ENCODE data around the gene PLPP3.
A peak's percentile ranks its signal among the peaks of the same experiment; 100 is the strongest.

The PLPP3 gene

DNA sequence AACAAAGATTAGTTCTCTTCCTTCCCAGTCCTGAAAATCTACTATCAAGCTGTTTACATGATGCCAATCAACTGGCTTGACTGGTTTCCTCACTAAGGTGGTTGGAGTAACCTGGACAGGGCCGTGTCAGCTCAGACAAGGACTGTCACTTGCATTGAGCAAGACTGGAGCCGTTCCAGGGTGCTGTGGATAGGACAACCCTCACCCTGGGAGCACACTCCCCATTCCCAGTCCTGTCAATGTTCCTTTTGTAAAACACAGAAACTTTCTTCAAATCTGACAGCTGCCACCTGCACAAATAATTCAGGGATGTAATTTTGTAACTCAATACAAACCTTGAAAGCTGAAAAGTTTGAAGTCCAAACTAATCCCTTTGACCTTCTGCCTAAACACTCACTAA is 31.4 kb downstream of the PLPP3 start:
- DNase-seq (ENCODE audit: low read depth) = no peak

DNA sequence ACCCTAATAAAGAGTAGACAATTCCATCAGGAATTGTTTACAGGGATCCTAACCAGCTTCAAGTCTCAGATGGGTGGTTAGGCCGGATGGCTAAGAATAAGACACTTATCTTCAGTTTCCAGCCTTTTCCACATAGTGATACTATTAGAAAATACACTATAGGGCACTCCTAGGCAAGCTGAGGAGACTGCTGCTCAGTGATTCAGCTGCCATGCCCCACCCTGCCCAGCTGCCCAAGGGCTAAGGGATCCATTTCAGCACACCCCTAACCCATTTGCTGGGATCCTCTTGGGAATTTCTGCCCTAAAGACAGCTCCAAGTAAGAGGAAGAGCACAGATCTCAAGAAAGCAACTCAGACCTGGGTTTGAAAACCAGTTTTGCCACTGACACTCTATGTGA is 31.9 kb downstream of the PLPP3 start:
- DNase-seq (ENCODE audit: low read depth) = no peak

DNA sequence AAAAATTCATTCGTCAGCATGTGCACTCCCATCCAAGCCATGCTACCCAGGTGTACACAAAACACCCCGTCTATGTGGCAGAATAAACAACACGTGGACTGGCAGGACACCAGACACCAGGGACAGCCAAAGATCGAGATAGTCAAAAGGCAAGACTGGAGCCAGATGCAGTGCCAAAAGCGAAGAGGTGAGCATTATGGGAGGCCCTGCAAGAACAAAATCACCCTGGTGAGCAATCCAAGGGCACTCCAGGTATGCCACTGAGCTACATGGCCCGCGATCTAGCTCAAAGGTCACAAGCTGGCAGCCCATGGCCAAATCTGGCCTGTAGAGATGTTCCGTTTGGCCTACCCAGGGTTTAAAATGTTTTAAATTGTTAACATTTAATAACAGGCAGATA is 33.7 kb downstream of the PLPP3 start:
- DNase-seq (ENCODE audit: low read depth) = no peak

DNA sequence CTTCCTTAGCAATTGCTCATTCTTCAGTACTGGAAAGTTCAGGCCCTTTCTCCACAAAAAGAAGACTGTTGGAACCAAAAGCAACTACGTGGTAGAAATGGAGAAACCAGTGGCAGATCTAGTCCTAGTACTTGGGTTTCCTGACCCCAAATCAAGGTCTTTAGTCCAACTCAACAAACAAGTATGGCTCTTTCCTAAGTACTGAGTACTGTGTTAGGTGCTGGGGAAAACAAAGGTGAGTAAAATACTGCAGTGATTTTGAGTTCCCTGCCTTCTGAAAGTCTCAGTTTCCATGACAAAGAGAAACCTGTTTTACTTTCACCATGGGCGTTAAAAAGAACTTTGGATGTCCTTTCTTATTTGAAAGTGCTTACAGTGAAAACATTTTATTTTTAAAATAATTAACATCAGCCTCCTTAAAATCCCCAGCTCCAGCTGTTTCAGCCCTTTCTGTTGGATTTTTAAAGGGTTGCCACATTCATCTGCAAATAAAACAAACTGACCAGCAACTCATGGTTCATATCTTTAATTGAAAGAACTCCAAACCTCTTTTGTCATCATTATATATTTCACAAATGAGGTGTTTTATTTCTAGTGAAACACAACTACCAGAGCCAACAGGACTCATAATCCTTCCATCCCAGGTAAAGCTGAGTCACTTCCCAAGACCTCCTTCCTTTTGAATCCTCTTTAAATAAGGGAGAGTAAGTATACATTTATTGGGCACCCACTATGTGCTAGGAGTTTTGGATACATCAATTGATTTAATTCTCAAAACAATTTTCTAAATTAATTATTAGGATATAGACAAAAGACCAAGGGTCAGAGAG is 35.4 kb downstream of the PLPP3 start:
- no peak for DNase-seq (ENCODE audit: low read depth)

DNA sequence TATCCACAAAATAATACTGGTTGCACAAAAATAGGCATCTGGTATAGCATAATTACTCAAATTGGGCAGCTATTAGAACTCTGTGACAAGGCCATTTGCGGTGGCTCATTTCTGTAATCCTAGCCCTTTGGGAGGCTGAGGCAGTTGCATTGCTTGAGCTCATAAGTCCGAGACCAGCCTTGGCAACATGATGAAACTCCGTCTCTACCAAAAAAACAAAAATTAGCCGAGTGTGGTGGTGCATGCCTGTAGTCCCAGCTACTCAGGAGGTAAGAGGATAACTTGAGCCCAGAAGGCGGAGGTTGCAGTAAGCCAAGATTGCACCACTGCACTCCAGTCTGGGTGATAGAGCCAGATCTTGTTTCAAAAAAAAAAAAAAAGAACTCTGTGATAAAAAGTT is 36.7 kb downstream of the PLPP3 start:
- DNase-seq (ENCODE audit: low read depth) = no peak

DNA sequence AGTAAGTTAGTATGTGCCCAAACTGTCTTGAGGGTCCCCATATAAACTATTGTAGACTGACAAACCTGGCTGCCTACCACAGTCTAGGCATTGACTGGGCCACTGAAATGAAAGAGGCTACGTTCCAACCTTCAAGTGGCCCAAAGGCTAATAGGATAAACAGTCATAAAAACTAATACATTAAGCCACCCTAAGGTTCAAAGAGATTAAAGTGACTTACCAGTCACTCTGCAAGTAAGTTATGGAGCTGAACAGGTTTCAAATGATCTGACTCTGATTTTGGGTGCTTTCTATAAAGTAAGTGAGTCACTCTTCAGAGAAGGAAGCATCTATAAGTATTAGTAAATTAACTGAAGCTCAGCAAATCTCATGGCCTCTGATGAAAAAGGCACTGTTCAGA is 38.0 kb downstream of the PLPP3 start:
- DNase-seq (ENCODE audit: low read depth) = no peak

DNA sequence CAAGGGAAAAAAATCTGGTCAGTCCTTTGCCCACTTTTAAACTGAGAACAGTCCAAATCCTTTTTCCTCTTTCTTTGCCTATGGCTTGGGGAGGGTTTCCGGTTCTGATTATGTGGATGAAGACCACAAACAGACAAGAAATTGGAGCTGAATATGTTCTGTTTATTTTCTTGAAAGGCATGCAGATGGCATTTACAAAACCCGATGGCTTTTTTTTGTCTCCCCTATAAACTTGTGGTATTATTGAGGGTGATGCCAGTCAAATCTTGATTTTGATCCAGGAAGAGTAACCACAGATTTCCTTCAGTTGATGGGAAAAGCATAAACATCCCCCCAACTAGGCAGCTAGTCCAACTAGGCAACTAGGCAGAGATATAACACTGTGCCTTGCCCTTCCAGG is 38.9 kb downstream of the PLPP3 start:
- DNase-seq (ENCODE audit: low read depth) = no peak

DNA sequence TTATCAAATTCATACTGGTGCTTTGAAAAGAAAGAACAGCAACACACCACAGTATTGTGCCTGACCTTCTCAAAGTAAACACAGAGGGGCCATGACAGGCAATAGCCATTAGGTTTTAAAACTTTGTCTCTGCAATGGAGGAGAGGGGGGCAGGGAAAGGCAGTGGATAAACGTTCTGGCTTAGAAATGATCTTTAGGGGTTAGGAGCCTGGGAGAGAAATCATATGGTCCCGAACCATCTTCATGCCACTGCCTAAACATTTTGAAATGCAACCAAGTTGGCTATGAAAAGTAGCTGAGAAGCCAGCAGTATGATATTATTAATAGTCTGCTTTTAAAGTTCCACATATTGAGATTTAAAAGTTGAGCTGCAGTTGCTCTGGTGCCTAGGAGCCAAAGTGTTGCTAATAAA is 39.8 kb downstream of the PLPP3 start:
- DNase-seq (ENCODE audit: low read depth) = no peak

DNA sequence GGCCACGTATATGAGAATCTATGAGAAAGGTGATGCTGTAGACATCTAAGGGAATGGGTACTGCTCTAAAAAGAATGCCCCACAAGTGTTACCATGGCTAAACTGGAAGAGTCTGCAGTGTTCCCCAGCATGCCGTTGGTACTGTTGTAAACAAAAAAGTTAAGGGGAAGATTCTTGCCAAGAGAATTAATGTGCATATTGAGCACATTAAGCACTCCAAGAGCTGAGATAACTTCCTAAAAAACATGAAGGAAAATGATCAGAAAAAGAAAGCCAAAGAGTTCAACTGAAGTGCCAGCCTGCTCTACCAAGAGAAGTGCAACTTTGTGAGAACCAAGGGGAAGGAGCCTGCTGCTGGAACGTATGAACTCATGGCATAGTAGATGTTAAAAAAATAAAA is 40.8 kb downstream of the PLPP3 start:
- DNase-seq (ENCODE audit: low read depth) = no peak

DNA sequence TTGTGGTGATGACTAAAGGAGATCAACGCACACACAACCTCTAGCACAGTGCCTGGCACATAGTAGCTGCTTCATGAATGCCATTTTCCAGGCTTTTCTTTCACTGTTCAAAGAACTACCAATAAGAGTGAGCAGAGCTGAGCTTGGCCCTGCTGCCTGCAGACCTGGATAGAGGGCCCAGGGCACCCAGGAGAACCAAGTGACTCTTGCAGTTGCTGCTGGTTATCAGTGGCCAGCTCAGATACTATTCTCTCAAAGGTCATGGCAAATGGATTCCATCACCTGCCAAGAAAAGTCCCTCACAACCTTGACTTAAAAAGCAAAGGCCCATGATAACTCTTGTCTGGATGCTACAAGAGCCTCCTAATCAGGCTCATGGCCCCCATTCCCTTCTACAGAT is 41.7 kb downstream of the PLPP3 start:
- DNase-seq (ENCODE audit: low read depth) = no peak

DNA sequence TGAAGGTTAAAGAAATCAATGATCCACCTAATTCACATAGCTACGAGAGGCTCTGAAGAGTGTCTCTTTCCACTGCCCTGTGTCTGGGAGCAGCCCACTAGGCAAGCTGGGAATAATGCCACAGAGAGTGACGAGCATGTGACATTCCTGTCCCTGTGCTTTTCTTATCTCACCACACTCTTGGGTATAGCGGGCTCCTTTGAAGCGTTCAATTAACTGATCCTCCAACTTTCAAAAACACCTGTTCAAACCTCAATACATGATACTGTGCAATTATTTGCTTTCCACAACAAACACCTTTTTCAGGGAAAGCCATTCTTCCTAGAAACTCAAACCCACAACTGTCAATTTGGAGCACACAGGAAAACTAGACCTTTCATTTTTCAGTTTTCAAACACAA is 43.4 kb downstream of the PLPP3 start:
- DNase-seq (ENCODE audit: low read depth) = no peak

DNA sequence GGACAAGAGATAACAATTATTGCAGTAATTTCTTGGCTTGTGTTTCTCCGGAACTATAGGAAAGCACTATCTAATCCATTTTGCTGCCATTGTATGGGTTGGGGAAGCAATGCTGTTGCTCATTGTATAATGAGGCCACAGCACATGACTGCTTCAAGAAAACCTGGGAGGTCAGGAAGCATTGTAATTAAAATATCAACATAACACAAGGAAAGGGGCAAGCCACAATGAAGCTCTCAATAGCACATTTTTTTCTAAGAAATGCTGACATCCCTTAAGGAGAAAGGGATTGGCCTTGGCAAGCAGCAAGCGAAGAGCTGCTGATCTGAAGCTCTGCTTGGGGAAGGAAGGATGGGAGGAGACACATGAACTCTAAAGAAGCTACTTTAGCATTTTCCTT is 44.0 kb downstream of the PLPP3 start:
- DNase-seq (ENCODE audit: low read depth) = no peak

DNA sequence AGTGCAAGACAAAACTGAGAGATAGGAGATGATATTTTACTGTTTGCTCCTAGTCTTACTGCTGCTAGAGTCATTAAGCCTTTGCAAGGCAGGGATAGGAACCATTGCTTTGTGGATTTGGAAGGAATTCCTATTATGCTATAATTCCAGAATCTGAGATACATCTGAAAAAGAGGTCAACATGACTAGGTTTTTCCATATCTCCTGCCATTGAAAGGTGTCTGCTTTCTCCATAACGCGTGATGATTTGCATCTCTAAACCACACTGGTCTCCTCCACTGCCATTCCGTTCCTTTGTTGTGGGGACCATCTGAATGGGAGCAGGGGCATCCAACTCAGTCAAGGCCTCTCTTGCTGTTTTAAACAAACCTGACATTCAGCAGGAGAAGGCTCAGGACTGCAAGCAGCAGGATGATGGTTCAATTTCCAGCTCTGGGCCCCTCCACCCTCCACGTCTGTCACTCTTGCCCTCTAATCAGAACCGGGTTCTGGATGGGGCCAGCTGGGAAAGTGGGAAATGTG is 45.2 kb downstream of the PLPP3 start:
- no peak for DNase-seq (ENCODE audit: low read depth)

DNA sequence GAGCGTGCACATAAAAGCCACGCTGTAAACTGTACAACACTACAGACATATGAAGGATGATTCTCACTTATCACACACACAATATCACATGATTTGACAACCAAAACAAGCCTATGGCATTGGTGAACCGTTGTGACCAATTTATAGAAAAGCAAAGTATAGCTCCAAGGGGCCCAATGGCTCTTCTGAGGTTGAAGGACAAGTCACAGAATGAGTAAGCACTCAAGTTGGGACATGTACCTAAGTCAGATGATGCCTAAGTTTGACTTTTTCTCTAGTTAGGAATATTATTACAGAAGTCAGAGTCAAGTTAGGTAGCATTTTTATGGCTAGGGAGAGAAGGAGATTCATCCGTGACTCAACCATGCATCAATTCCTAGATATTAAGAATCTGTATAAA is 45.7 kb downstream of the PLPP3 start:
- DNase-seq (ENCODE audit: low read depth) = no peak

DNA sequence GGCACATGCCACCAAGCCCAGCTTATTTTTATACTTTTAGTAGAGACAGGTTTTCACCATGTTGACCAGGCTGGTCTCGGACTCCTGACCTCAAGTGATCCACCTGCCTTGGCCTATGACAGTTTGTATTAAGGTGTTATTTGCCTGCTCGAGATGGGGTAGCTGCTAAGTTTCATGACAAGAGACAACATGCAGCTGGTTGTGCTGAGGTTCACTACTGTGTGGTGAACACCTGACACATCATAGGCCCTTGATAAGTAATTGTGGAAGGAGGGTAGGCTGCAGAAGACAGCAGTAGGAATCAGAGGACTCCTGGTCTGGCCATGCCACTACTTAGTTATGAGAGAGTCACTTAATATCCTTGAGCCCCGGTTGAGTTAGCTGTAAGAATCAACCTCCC is 46.2 kb downstream of the PLPP3 start:
- DNase-seq (ENCODE audit: low read depth) = no peak

DNA sequence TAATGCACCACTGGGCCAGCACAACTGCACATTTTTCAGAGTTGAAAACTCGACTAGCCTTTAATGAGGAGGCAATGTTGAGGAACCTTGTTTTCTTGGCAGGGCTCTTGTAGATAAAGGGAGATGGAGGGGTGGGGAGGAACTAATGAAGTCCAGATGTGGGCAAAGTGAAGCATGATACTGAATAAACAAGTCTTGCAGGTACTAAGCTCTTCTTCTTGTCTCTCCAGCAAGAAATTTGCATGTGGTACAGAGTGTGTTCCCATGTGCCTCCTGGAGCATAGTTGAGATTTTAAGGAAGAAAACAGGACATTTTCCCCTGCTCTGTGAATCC is 47.0 kb downstream of the PLPP3 start:
- no peak for DNase-seq (ENCODE audit: low read depth)

DNA sequence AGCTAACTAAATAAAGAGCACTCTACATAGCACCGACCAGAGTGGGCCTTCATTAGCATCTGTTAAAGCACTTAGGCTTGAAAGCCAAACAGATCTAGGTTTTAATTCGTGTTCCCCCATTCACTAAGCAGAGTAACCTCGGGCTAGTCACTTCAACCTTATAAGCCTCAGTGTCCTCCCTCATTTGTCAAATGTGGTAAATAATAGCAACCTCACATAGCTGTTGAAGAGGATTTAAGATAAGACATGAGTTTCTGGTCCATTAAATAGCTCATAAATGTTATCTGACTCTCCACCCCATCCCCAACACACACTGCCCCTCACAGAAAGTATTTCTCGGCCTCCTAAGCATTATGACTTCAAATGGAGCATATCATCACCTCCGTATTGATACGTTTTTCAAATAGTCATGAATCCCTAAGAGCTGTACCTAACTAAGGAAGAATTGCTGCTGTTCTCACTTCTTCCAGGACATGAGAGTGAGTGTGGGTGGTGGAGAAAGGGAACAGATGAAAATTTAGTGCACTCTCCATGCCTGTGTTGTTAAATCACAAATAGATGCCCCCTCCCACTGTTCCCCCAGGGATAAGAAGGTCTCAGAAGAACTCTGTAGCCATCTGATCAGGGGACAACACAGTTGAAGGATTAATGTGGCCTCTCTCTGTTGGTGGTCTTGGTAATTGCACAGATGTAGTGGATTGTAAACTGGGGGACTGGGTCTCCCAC is 47.6 kb downstream of the PLPP3 start:
- DNase-seq (ENCODE audit: low read depth) = no peak

DNA sequence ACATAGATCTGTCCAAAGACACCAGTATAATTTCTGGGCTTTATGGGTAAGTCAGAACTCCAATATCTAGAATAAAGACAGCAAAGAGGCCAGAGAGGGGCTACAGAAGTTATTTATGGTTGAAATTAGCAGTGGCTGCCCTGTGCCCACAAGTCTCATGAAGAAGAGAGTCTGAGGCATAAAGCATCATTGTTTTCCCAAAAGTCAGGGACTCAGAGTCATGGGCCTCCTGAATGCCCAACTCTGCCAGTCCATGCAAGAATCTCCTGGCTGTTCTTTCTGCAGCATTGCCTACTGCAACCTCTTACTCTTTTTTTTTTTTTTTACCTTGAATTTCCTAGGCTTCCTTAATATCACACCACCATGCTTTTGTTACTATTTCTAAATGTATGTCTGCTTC is 49.6 kb downstream of the PLPP3 start:
- no peak for DNase-seq (ENCODE audit: low read depth)

DNA sequence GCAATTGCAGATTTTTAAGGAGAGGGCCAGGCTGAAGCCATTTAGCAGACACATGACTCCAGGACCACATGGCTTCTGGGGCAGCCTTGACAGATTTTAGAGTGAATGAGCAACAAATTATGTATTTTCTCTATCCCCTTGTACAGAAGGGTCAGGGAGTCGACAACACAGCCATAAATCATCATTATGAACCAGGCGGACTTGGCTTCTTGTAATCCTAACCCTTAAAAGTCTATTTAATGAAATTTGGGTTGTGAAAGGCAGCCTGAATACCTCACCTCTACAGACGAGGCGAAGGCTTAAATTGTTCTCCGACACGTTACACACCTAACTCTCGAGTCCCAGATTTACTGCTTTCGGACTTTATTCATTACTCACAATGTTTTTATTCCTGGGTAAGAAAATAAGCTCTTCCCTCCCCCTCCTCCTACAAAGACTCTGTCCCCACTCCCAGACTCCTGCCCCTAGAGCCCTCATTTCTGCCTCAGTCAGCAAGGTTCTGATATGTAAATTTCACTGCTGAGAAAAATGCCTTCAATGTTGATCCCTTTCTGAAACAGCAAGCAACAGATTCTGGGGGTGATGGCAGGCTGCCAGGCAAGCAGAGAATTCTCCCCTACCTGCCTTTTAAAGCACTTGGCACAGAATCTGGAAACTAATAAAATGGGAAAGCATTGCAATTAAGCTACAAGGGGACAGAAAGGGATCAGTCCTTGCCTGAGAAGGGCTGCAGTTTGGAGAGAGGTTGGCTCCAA is 51.6 kb downstream of the PLPP3 start:
- no peak for DNase-seq (ENCODE audit: low read depth)

DNA sequence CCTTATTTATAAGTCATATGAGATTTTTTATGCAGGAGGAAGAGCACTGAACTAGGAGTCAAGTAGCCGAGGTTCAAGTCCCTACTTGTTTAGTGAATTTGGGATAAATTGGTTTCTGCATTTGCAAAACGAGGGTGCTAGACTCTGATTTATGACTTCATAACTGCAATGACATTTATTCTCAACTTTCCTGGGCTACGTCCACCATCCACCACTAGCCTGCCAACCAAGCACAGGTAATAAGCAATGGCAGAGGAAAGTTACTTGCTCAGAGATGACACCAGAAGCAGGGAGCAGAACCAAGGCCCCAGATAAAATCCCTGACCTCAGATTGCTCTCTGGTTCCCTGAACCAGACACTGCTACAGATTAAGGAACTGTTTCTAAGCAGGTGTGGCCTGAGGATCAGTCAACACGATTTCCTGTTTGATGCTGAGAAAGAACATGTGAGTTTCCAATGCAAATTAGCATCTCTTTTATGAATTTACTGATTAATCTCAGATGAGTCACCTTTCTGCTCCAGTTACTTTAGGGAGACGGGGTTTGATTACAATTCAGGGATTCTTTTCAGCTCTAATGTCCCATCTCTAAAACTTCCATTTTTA is 52.7 kb downstream of the PLPP3 start:
- DNase-seq (ENCODE audit: low read depth) = no peak

DNA sequence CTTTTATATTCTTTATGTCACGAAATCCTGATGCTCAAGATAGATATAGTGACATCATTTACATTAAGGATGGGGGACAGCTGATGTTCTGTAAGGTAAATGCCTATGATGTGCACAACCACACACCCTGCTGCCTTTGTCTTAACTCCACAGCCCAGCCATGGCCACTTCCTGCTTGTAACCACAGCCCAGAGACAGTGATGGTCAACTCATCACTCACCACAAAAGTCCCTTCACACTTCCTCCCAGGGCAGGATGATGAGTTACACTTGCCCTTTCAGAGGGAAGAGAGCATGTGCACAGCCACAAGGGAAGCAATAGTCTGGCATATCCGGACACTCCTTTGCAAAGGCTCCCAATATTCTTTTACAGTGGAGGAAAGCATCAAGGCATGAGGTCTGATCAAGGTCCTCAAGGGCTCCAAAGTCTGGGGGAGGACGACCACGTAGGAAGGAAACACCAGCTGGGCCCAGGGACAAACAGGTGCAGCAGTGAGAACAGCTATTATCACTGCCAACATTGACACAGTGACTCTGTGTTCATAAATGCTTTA is 53.8 kb downstream of the PLPP3 start:
- peak; percentile 28 for DNase-seq (ENCODE audit: low read depth)

DNA sequence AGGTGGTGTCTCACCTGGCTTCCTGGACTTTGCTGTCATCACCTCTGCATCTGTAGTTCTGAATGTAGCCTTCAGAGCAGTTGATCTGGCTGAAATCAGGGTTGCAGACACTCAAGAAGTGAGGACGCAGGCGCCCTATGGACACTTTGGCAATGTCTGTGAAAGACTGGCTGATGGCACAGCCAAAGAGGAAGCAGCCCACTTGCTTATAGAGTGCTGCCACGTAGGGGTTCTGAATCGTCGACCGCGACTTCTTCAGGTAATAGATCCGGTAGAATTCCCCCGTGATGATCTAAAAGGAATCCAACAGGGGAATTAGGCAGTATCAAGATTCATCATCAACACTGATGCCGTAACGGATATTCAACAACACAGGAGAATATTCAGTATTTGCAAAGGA is 55.1 kb downstream of the PLPP3 start:
- no peak for DNase-seq (ENCODE audit: low read depth)

Data from GM04504 (cell line).